SK-N-SH (cell line): ENCODE results near the gene RASSF8. TPM values are rescaled to one million over a fixed set of nuclear protein-coding genes. Genes with fewer than 3 reads are reported as not detected.

Experiments used
- CTCF ChIA-PET: fragments of 300-600, 350-600 bp; formaldehyde crosslinking; extraction: SDS; loops from one replicate; lab custom pipeline; 2021; lab: Yijun Ruan, JAX
- POLR2A ChIA-PET: fragments of 350-600 bp; sonication (Branson Sonifier 250); formaldehyde crosslinking; extraction: SDS; loops from one replicate; lab custom pipeline; 2020; ENCODE audit warnings: antibody characterized with exemption, inconsistent platforms; lab: Yijun Ruan, JAX
- DNase-seq: peaks from one replicate; pipeline ENCODE4 v3.0.0; 2012
- H2AFZ ChIP-seq: fragments of 200-600 bp; sonication (generic); 2 replicates; pipeline ENCODE4 v1.8.1; 2016; ENCODE audit warnings: antibody characterized with exemption, mild to moderate bottlenecking, low read depth
- H3F3A ChIP-seq: fragments of 200-600 bp; sonication (generic); replicated peaks from 2 replicates; pipeline ENCODE3; 2016; ENCODE audit warnings: antibody characterized with exemption, mild to moderate bottlenecking; ENCODE audit not compliant: insufficient read depth
- H3K27ac ChIP-seq, 2 experiments: fragments of 200-500 bp in 1 of 2; fragments of 200-600 bp in 1 of 2; sonication (Bioruptor generic) in 1 of 2; sonication (generic), shearing (Covaris generic) in 1 of 2; 2 replicates each; pipeline versions ENCODE4 v1.5.1 to v1.6.1; 2014 to 2016; ENCODE audit warnings: low read depth in 2 of 2, inconsistent platforms in 1 of 2, low read length in 1 of 2, mild to moderate bottlenecking in 1 of 2, mixed read lengths in 1 of 2
- H3K27me3 ChIP-seq: fragments of 200-600 bp; sonication (generic), shearing (Covaris generic); 2 replicates; pipeline ENCODE4 v1.6.1; 2016; ENCODE audit warnings: mixed run types; ENCODE audit not compliant: insufficient read depth
- H3K36me3 ChIP-seq, 2 experiments: fragments of 200-500 bp in 1 of 2; fragments of 200-600 bp in 1 of 2; sonication (Bioruptor generic) in 1 of 2; sonication (generic) in 1 of 2; replicated peaks in 1 of 2; 2 replicates each; pipeline versions ENCODE3 to v1.5.1; 2014 to 2016; ENCODE audit warnings: low read length in 1 of 2, mild to moderate bottlenecking in 1 of 2; ENCODE audit not compliant: insufficient read depth in 2 of 2, control insufficient read depth in 1 of 2
- H3K4me1 ChIP-seq, 2 experiments: fragments of 200-500 bp in 1 of 2; fragments of 200-600 bp in 1 of 2; sonication (Bioruptor generic) in 1 of 2; sonication (generic), shearing (Covaris generic) in 1 of 2; 2 replicates each; pipeline versions ENCODE4 v1.5.1 to v1.6.1; 2014 to 2016; ENCODE audit warnings: low read depth in 1 of 2, low read length in 1 of 2, mixed run types in 1 of 2; ENCODE audit not compliant: insufficient read depth in 2 of 2, control insufficient read depth in 1 of 2
- H3K4me2 ChIP-seq: fragments of 200-600 bp; sonication (generic), shearing (Covaris generic); 2 replicates; pipeline ENCODE4 v1.6.1; 2017; ENCODE audit warnings: mixed run types
- H3K4me3 ChIP-seq, 2 experiments: fragments of 200-500 bp in 1 of 2; fragments of 200-600 bp in 1 of 2; sonication (Bioruptor generic) in 1 of 2; sonication (generic), shearing (Covaris generic) in 1 of 2; 2 replicates each; pipeline versions ENCODE4 v1.5.1 to v1.8.1; 2014 to 2016; ENCODE audit warnings: low read depth in 2 of 2, inconsistent platforms in 1 of 2, low read length in 1 of 2, mild to moderate bottlenecking in 1 of 2, mixed read lengths in 1 of 2, moderate library complexity in 1 of 2
- H3K79me2 ChIP-seq: fragments of 200-600 bp; sonication (generic); 2 replicates; pipeline ENCODE4 v1.8.1; 2017; ENCODE audit warnings: mild to moderate bottlenecking; ENCODE audit not compliant: insufficient read depth
- H3K9ac ChIP-seq: fragments of 200-600 bp; sonication (generic); 2 replicates; pipeline ENCODE4 v1.6.1; 2017; ENCODE audit warnings: mixed run types
- H3K9me2 ChIP-seq: fragments of 200-600 bp; sonication (generic); 2 replicates; pipeline ENCODE4 v1.6.1; 2017; ENCODE audit warnings: mixed run types
- H3K9me3 ChIP-seq: fragments of 200-600 bp; sonication (generic); 2 replicates; pipeline ENCODE4 v1.6.1; 2017; ENCODE audit warnings: mixed run types, mild to moderate bottlenecking, moderate library complexity
- H4K20me1 ChIP-seq: fragments of 200-600 bp; sonication (generic); 2 replicates; pipeline ENCODE4 v1.6.1; 2017; ENCODE audit warnings: mild to moderate bottlenecking, mixed run types; ENCODE audit not compliant: insufficient read depth
- EZH2phosphoT487 ChIP-seq: fragments of 200-600 bp; sonication (generic); IDR thresholded peaks from 2 replicates; pipeline ENCODE4 v1.6.1; 2017; ENCODE audit warnings: low read depth, mixed run types, mild to moderate bottlenecking, antibody characterized with exemption, moderate library complexity, borderline replicate concordance
- JUND ChIP-seq: IDR thresholded peaks from 2 replicates; pipeline ENCODE4 v1.4.0; 2012
- MAX ChIP-seq: IDR thresholded peaks from 2 replicates; pipeline ENCODE4 v1.4.0; 2012; ENCODE audit warnings: low read depth
- MEF2A ChIP-seq: IDR thresholded peaks from 2 replicates; pipeline ENCODE4 v1.4.0; 2012; ENCODE audit warnings: low read depth, borderline replicate concordance
- NFIC ChIP-seq: IDR thresholded peaks from 2 replicates; pipeline ENCODE4 v1.4.0; 2012; ENCODE audit warnings: borderline replicate concordance
- NRF1 ChIP-seq: IDR thresholded peaks from 2 replicates; pipeline ENCODE4 v1.6.1; 2012; ENCODE audit warnings: low read depth, mild to moderate bottlenecking, low read length
- POLR2AphosphoS5 ChIP-seq: IDR thresholded peaks from 2 replicates; pipeline ENCODE4 v1.6.1; 2012; ENCODE audit warnings: low read depth, low read length
- RFX5 ChIP-seq: IDR thresholded peaks from 2 replicates; pipeline ENCODE4 v1.6.1; 2012; ENCODE audit warnings: mild to moderate bottlenecking, improper control_type of control experiment, low read length
- RXRA ChIP-seq: IDR thresholded peaks from 2 replicates; pipeline ENCODE4 v1.4.0; 2012; ENCODE audit warnings: low read depth, mild to moderate bottlenecking, borderline replicate concordance
- TCF12 ChIP-seq: IDR thresholded peaks from 2 replicates; pipeline ENCODE4 v1.4.0; 2012
- USF2 ChIP-seq: fragments of 150-350 bp; IDR thresholded peaks from 2 replicates; pipeline ENCODE4 v1.6.1; 2017; ENCODE audit warnings: antibody characterized with exemption, low read length, low read depth, borderline replicate concordance
- WGBS: methylation state at CpG from one replicate; pipeline ENCODE4 v1.1.6; 2017; ENCODE audit warnings: low lambda C conversion rate; 5-methylcytosine and 5-hydroxymethylcytosine counted together
- polyA plus RNA-seq, 3 experiments: library from polyadenylated mRNA; depleted of rRNA; stranded (reverse); fragments of >200 nt; gene quantifications; 2 replicates each; pipeline ENCODE4 v1.2.3, GENCODE V29; 2012

Gene RASSF8
- polyA plus RNA-seq, 1 of the 3 experiments (the other 2 are of a cell fraction): 15.3 TPM

DNA sequence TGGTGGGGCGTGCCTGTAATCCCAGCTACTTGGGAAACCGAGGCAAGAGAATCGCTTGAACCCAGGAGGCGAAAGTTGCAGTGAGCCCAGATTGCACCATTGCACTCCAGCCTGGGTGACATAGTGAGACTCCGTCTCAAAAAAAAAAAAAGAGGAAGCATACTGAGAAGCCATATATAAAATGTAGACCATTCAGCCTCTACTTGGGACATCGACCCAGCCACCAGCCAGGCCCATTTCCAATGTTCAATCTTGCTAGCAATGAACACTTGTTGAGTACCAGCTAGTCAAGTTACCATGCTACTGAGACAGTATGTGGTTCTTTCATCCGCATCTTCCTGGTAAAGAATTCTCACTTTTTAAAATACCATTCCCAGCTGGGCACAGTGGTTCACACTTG lies 33.4 kb upstream of the RASSF8 start (continued):
- TF ChIP-seq NRF1 (no peak), MAX (no peak)

DNA sequence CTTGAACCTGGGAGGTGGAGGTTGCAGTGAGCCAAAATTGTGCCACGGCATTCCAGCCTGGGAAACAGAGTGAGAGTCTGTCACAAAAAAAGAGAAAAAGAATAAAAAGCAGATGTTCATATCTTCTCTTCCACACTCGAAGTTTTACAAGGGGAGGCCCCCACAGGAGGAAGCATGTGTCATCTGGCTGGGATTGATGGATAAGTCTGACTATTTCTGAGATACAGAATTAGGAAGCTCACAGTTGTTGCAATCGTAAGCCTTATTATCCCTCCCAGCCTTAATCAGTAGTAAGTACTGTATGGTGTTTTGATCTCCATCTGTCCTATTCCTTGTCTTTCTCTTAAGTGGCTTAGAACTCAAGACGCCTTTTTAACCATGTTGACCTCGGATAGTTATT lies 31.9 kb upstream of the RASSF8 start:
- POLR2A ChIA-PET: no interaction called here
- no peak overlapping the region for H3K4me3 ChIP-seq
- no peak overlapping the region for H3K4me2 ChIP-seq
- no peaks in the 10 kb centered on the region for H3K27me3 ChIP-seq
- 0 out of 4 replicates have a peak, but pooled peaks cover 0 to 4% of the 10 kb centered on the region in 2 experiments for H3K4me1 ChIP-seq
- no peak overlapping the region for H2AFZ ChIP-seq
- no peaks in the 10 kb centered on the region for H3K36me3 ChIP-seq
- no peak overlapping the region for H3K9ac ChIP-seq
- H3K9me2 ChIP-seq: no peaks in the 10 kb centered on the region
- CTCF ChIA-PET: no interaction called here
- no peaks in the 10 kb centered on the region for H4K20me1 ChIP-seq
- no peaks in the 10 kb centered on the region for H3F3A ChIP-seq
- H3K79me2 ChIP-seq: no peaks in the 10 kb centered on the region
- H3K9me3 ChIP-seq: no peaks in the 10 kb centered on the region
- no peak for TF ChIP-seq JUND
- no peak for TF ChIP-seq POLR2AphosphoS5
- TF ChIP-seq NFIC: no peak
- TF ChIP-seq TCF12: no peak
- TF ChIP-seq RXRA: no peak
- no peak for TF ChIP-seq MAX
- TF ChIP-seq EZH2phosphoT487: no peak
- TF ChIP-seq RFX5: no peak
- WGBS: 78% methylated on average over 5 of the region's 5 CpGs
- DNase-seq: no peak
- H3K27ac ChIP-seq: no peak overlapping the region

GRCh38 chr12:25929142-25929541 lies 29.3 kb upstream of the RASSF8 start:
- Histone ChIP-seq H3K4me2 (no peak overlapping the region), H3K4me1 (0 out of 4 replicates have a peak, but pooled peaks cover 0 to 4% of the 10 kb centered on the region in 2 experiments), H3F3A (no peaks in the 10 kb centered on the region), H3K9me3 (no peaks in the 10 kb centered on the region), H2AFZ (no peak overlapping the region), H4K20me1 (no peaks in the 10 kb centered on the region), H3K4me3 (no peak overlapping the region), H3K9ac (no peak overlapping the region), H3K79me2 (no peaks in the 10 kb centered on the region), H3K36me3 (no peaks in the 10 kb centered on the region), H3K9me2 (no peaks in the 10 kb centered on the region), H3K27me3 (no peaks in the 10 kb centered on the region), H3K27ac (no peak overlapping the region)
- 72% methylated on average over 1 of the region's 1 CpG for WGBS
- ChIA-PET POLR2A (no interaction called here), CTCF (no interaction called here)
- no peak for DNase-seq
- TF ChIP-seq MEF2A: no peak
- TF ChIP-seq MAX: no peak
- TF ChIP-seq USF2: no peak
